Fibroblast of skin of back (primary cell): ENCODE results near the gene YPEL1.
"Not testable (repeated sequence)": the region's sequence is repeated elsewhere in the genome, so short reads cannot be mapped to it uniquely, and the experiment has no call there.

Experiments used
- DNase-seq: peaks from one replicate; pipeline ENCODE4 v3.0.0-alpha.2; 2013

The YPEL1 gene

DNA sequence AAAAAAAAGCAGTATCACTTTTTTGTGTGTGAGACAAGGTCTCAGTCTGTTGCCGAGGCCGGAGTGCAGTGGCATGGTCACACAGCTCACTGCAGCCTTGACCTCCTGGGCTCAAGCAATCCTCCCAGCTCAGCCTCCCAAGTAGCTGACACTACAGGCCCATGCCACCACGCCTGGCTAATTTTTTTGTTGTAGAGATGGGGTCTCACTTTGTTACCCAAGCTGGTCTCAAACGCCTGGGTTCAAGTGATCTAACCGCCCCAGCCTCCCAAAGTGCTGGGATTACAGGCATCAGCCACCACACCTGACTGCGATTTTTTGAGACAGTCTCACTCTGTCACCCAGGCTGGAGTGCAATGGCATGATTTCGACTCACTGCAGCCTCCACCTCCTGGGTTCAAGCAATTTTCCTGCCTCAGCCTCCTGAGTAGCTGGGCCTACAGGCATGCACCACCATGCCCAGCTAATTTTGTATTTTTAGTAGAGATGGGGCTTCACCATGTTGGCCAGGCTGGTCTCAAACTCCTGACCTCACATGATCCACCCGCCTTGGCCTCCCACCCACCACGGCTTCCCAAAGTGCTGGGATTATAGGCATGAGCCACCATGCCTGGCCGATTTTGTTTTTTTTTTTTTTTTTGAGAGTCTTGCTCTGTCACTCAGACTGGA lies 15.3 kb downstream of the YPEL1 start:
- not testable (repeated sequence) for DNase-seq

GRCh38 chr22:21719024-21719423 lies 16.6 kb downstream of the YPEL1 start:
- DNase-seq: no peak

DNA sequence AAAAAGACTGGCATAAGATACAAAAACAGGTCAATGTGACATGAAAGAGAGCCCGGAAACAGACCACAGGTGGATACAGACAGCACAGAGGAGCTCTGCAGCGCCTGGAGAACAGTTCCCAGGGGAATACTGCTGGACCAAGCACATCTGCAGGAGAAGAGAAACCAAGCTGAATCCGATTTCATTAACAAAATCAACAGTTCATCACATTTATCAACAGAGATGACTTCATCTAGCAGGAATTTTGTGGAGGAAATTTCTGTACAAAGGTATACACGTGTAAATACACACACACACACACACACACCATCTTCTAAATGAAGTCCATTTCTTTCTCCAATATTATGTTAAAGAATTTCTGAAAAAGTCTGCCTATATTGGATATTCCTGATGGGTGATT lies 17.1 kb downstream of the YPEL1 start:
- DNase-seq: no peak

- not testable (repeated sequence) for DNase-seq
These were observed 19.0 kb downstream of the YPEL1 start for GRCh38 chr22:21716395-21717122.

DNA sequence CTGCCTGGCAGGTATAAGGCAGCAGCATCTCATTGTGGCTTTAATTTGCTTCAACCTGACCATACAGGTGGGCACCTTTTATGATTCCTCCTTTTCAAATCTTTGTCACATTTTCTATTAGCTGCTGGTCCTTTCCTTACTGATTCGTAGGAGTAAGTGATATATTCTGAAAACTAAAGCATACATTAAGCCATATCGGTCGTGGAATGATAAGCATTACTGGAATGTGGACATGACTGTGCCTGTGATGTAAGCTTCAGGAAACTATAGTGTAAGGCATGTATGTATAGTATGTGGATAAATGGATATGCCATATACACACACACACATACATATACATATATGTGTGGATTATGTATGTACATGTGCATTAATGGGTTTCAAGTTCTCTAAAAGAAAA lies 20.8 kb downstream of the YPEL1 start:
- peak; percentile 76 for DNase-seq

DNA sequence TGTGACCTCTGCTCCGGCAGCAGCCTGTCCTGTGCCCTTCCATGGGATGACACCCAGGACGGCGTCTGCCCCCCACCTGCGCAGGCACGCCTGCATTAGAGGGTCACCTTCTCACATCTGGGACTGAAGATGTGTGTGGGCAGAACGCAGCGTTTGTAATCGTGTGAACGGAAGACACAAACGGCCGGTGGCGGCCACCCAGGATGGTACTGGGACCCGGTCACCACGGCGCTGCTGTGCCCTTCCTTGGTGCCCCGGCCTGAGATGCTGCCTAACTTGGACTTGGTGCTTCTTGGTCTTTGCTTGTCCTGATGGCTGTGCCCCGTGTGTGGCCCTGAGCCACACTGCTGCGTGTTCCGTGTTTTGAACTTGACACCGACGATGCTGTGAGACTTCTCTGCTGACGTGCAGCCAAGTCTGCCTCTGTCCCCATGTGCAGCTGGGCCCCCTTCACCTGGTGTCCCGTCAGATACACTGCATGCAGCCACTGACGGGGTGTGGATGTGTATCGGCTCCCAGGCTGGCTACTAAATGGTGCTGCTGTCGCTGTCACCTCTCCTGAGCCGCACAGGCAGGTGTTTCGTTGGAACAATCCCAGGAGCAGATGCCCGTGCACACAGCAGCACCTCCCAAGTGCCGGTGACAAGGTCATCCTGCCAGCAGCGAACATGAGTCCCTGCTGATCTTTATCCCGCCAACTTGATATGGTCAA lies 21.4 kb downstream of the YPEL1 start:
- DNase-seq: no peak

DNA sequence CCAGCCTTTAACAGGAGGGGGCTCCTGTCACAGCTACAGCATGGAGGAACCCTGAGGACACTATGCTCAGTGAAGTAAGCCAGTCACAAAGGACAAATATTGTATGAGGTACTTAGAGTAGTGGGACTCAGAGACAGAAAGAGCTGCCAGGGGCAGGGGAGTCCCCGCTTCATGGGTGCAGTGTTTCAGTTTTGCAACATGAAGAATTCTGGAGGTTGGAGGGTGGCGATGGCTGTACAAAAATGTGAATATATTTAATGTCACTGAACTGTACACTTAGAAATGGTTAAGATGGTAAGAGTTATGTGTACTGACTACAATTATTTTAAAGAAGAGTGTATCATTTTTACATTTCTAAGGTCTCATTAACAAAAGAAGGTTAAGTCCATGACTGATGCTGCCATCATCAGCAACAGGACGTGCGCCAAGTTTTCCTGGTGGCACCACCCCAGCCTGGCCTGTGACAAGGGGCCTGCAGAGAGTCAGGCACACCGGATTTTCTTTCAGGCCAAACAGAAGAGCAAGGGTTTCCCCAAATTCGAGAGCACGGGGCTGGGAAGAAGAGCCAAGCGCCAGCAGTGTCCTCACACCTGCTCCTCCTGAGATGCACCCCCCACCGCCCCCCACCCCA lies 22.1 kb downstream of the YPEL1 start:
- DNase-seq: peak; percentile 22

DNA sequence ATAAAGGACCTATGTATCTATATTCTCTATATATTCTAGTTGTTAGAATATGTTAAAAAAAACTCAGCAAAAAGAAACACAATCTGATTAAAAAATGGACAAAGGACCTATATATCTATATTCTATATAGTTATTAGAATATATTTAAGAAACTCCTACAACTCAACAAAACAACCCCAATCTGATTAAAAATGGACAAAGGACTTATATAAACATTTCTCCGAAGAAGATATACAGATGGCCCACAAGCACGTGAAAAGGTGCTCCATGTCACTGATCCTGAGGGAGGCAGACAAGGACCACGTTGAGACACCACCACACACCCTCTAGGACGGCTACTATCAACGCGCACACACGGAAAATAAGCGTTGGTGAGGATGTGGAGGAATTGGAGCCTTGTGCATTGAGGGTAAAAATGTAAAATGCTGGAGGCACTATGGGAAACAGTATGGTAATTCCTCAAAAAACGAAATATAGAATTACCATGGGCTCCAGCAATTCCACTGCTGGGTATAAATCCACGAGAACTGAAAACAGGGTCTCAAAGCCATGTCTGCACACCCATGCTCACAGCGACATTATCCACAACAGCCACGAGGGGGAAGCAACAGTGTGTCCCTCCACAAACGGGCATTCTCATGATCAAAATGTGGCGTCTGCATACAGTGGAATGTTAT lies 22.7 kb downstream of the YPEL1 start:
- peak; percentile 84 for DNase-seq

GRCh38 chr22:21711851-21712250 lies 23.7 kb downstream of the YPEL1 start:
- DNase-seq: no peak

DNA sequence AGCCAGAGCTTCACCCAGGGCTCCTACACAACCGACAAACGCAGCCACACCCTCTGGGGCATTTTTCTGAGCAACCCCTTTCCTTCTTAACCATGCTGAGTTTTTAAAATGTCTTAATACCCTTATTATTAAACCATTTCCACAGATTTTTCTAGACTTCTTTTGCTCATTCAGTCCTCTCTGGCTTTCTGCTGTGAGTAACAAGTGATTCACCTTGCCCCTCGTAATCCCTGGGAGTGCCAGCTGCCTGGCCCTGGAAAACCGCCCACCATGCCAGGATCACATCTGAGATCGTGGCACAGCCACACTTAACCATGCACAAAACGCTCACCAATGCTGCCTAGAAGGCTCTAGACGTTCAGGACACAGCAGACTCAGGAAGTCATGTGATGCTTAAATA lies 25.4 kb downstream of the YPEL1 start:
- no peak for DNase-seq

DNA sequence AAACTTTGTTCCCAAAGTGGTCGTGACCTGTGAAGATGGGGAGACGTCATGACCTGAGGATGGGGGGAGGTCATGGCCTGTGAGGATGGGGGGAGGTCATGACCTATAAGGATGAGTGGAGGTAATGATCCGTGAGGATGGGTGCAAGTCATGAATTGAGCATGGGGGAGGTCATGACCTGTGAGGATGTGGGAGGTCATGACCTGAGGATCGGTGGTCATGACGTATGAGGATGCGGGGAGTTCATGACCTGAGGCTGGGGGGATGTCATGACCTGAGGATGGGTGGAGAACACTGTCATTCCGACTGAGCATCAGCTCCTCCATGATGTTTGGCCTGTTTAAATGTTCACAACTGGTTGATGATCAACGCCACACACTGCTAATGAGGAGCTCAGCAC lies 25.9 kb downstream of the YPEL1 start:
- no peak for DNase-seq

DNA sequence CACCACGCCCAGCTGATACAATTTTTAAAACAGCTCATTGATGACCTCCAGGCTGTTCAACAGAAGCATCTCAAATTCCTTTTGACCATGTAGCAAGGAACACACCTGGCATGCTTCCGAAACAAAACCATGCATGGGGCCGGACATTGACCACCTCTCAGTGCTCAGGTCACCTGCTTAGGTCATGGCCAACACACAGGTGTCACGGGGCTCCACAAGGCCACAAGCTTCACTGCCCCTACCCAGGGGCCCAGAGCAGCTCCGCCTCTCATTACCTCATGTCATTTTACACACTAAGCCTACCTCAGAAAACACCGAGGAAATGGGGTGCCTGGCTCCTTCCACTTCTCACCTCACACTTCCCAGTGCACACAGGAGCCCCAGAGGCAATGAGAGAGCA lies 26.6 kb downstream of the YPEL1 start:
- no peak for DNase-seq

DNA sequence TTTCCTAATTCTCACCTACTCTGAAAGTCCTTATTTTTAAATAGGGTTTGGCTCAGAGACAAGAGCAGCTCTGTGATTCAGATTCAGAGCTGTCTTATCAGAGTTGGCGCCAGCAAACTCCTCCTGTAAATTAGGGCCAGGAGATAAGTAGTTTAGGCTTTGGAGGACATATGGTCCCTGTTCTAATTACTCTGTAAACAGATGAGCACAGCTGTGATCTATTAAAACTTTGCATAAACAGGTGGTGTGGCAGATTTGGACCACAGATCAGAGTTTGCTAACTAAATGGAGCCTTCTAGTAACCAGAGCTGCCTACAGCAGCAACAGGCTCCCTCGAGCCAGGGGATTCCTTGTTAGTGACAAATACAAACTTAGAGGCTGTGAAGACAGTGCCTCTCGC lies 27.9 kb downstream of the YPEL1 start:
- DNase-seq: no peak

- DNase-seq: no peak
These were observed 31.8 kb downstream of the YPEL1 start for GRCh38 chr22:21703684-21704316.

- DNase-seq: no peak
These were observed 32.6 kb downstream of the YPEL1 start for GRCh38 chr22:21702700-21703683.

DNA sequence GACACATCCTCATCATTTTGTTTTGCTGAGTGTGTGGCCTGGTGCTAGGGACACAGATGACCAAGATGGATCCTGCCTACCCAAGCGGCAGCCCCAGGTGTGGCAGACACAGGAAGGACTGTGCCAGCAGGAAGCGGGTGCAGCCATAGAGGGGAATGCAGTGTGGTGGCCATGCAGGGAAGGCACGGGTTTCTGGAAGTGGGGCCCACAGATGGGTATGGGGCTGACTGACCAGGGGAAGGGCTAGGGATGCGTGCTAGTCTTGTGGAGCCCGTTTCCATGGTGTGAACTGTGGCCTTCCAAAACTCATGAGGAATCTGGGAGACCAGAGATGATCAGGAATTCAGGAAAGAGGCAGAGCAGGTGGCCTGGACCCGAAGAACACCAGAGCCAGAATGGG lies 33.5 kb downstream of the YPEL1 start:
- no peak for DNase-seq

DNA sequence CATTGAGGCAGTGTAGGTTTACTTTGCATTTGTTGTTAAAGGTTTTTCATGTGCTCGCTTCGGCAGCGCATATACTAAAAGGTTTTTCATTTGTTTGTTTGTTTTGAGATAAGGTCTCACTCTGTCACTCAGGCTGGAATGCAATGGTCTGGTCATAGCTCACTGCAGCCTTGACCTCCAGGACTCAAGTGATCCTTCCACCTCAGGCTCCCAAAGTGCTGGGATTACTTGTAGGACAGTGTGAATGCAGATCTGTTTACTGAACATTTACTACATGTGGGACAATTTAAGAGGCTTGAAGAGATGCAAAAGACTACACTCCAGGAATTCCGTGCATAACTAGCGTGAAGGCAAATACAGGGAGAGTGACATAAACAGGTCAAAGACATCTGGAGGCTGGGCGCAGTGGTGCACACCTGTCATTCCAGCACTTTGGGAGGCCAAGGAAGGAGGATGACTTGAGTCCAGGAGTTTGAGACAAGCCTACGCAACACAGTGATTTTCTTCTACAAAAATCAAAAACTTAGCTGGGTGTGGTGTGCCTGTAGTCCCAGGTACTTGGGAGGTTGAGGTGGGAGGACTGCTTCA lies 34.1 kb downstream of the YPEL1 start:
- no peak for DNase-seq

- DNase-seq: no peak
These were observed 34.8 kb downstream of the YPEL1 start for GRCh38 chr22:21700822-21701221.

DNA sequence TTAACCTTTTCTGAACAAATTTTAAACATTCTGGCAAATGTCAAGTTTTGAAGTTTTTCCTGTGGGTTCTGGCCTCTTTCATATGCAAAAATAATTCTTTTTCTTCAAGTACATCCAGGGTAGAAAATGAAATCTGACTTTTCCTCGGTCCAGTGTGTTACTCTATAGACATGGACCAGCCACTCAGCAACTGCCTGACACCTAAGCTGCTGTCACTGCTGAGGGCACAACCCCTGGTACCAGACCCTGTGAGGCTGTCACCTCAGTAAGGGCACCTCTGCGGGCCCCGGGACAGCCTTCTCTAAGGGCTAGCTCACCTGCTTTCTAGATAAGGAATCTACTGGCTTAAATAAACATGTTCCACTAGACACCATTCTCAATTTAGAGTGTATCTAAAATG lies 36.0 kb downstream of the YPEL1 start:
- no peak for DNase-seq
